Liver (tissue), 9 donors: ENCODE results near the gene POU6F2. TPM values are rescaled to one million over a fixed set of nuclear protein-coding genes. Genes with fewer than 3 reads are reported as not detected.

Experiments used
- DNase-seq: peaks from one replicate; pipeline ENCODE4 v3.0.0-alpha.2; 2017; ENCODE audit warnings: low spot score
- H3K27ac ChIP-seq, 2 donors: one replicate each; pipeline ENCODE4 v1.7.0; 2013; ENCODE audit warnings: inconsistent platforms in 2 of 2, low read length in 2 of 2, control low read depth in 1 of 2, low read depth in 1 of 2, mild to moderate bottlenecking in 1 of 2
- H3K27me3 ChIP-seq, 4 donors: one replicate each; pipeline versions ENCODE4 v1.6.1 to v1.7.0; 2013; ENCODE audit warnings: low read length in 3 of 4, inconsistent platforms in 1 of 4, mild to moderate bottlenecking in 1 of 4, moderate library complexity in 1 of 4; ENCODE audit not compliant: control insufficient read depth in 4 of 4, insufficient read depth in 4 of 4
- H3K36me3 ChIP-seq, 4 donors: one replicate each; pipeline versions ENCODE4 v1.6.1 to v1.7.0; 2013; ENCODE audit warnings: low read length in 3 of 4, mild to moderate bottlenecking in 3 of 4, low read depth in 1 of 4, moderate library complexity in 1 of 4; ENCODE audit not compliant: control insufficient read depth in 4 of 4, insufficient read depth in 3 of 4
- H3K4me1 ChIP-seq, 4 donors: one replicate each; pipeline versions ENCODE4 v1.6.1 to v1.7.0; 2013; ENCODE audit warnings: low read length in 3 of 4, mild to moderate bottlenecking in 3 of 4, moderate library complexity in 1 of 4; ENCODE audit not compliant: control insufficient read depth in 4 of 4, insufficient read depth in 4 of 4
- H3K4me3 ChIP-seq, 3 donors: one replicate each; pipeline versions ENCODE4 v1.6.1 to v1.7.0; 2013; ENCODE audit warnings: low read length in 3 of 3, control low read depth in 1 of 3, low read depth in 1 of 3, mild to moderate bottlenecking in 1 of 3
- H3K9ac ChIP-seq, 2 donors: one replicate each; pipeline ENCODE4 v1.7.0; 2013; ENCODE audit warnings: low read length in 2 of 2, mild to moderate bottlenecking in 2 of 2, moderate library complexity in 2 of 2, control low read depth in 1 of 2, low read depth in 1 of 2
- H3K9me3 ChIP-seq, 4 donors: one replicate each; pipeline versions ENCODE4 v1.6.1 to v1.7.0; 2013; ENCODE audit warnings: low read length in 3 of 4; ENCODE audit not compliant: control insufficient read depth in 4 of 4
- ATF3 ChIP-seq: IDR thresholded peaks from 2 replicates; pipeline ENCODE4 v1.6.1; 2016; ENCODE audit warnings: antibody characterized with exemption
- CTCF ChIP-seq: fragments of 150-350 bp; IDR thresholded peaks from 2 replicates; pipeline ENCODE4 v1.5.1; 2017; ENCODE audit warnings: improper control_type of control experiment, low read depth, low read length; ENCODE audit not compliant: missing input control
- EGR1 ChIP-seq, 2 donors: IDR thresholded peaks; 2 replicates each; pipeline ENCODE4 v1.6.1; 2016 to 2018; ENCODE audit warnings: antibody characterized with exemption in 2 of 2, low read depth in 2 of 2
- FOXA1 ChIP-seq: IDR thresholded peaks from 2 replicates; pipeline ENCODE4 v1.6.1; 2016; ENCODE audit warnings: antibody characterized with exemption
- FOXA2 ChIP-seq: IDR thresholded peaks from 2 replicates; pipeline ENCODE4 v1.6.1; 2016; ENCODE audit warnings: antibody characterized with exemption
- GABPA ChIP-seq, 2 donors: IDR thresholded peaks in 1 of 2; conservative IDR thresholded peaks in 1 of 2; 2 replicates each; pipeline ENCODE4 v1.6.1; 2016; ENCODE audit warnings: antibody characterized with exemption in 2 of 2, mild to moderate bottlenecking in 1 of 2, moderate library complexity in 1 of 2
- HNF4A ChIP-seq, 2 donors: conservative IDR thresholded peaks; 2 replicates each; pipeline ENCODE4 v1.6.1; 2016; ENCODE audit warnings: antibody characterized with exemption in 2 of 2, mild to moderate bottlenecking in 2 of 2
- HNF4G ChIP-seq: IDR thresholded peaks from 2 replicates; pipeline ENCODE4 v1.6.1; 2016; ENCODE audit warnings: antibody characterized with exemption
- JUND ChIP-seq, 2 donors: IDR thresholded peaks; 2 replicates each; pipeline ENCODE4 v1.6.1; 2016; ENCODE audit warnings: antibody characterized with exemption in 2 of 2
- NR2F2 ChIP-seq: IDR thresholded peaks from 2 replicates; pipeline ENCODE4 v1.6.1; 2016; ENCODE audit warnings: antibody characterized with exemption
- RAD21 ChIP-seq, 2 donors: IDR thresholded peaks; 2 replicates each; pipeline ENCODE4 v1.6.1; 2016; ENCODE audit warnings: antibody characterized with exemption in 2 of 2, mild to moderate bottlenecking in 2 of 2
- RXRA ChIP-seq, 2 donors: IDR thresholded peaks; 2 replicates each; pipeline ENCODE4 v1.6.1; 2017 to 2018; ENCODE audit warnings: antibody characterized with exemption in 2 of 2, mild to moderate bottlenecking in 1 of 2
- SP1 ChIP-seq: IDR thresholded peaks from 2 replicates; pipeline ENCODE4 v1.6.1; 2018; ENCODE audit warnings: antibody characterized with exemption, mild to moderate bottlenecking
- TAF1 ChIP-seq: conservative IDR thresholded peaks from 2 replicates; pipeline ENCODE4 v1.6.1; 2016; ENCODE audit warnings: antibody characterized with exemption, mild to moderate bottlenecking
- YY1 ChIP-seq: IDR thresholded peaks from 2 replicates; pipeline ENCODE4 v1.6.1; 2016; ENCODE audit warnings: antibody characterized with exemption, mild to moderate bottlenecking
- ZBTB33 ChIP-seq: IDR thresholded peaks from 2 replicates; pipeline ENCODE4 v1.6.1; 2016; ENCODE audit warnings: antibody characterized with exemption
- WGBS: extraction: QIAGEN DNeasy Blood & Tissue Kit; methylation state at CpG from one replicate; pipeline ENCODE4 v1.1.7; 2013; 5-methylcytosine and 5-hydroxymethylcytosine counted together
- polyA plus RNA-seq, 2 donors: library from polyadenylated mRNA; stranded (reverse) in 1 of 2; unstranded in 1 of 2; fragments of 200-250 nt in 1 of 2; fragments of >200 nt in 1 of 2; fragmentation: Nextera tagmentation in 1 of 2; extraction: Ambion mirVana in 1 of 2; gene quantifications; one replicate each; pipeline versions ENCODE4 v1.2.1 to v1.2.3, GENCODE V29; 2013 to 2015
- total RNA-seq, 2 donors: library from RNA; depleted of rRNA; stranded (reverse); fragments of >200 nt; gene quantifications; one replicate each; pipeline ENCODE4 v1.2.3, GENCODE V29; 2014
- TF ChIP-seq, protein P1 (sequence below): IDR thresholded peaks from 2 replicates; pipeline ENCODE4 v1.6.1; 2016; ENCODE audit warnings: antibody characterized with exemption
- TF ChIP-seq, protein P2 (sequence below): IDR thresholded peaks from 2 replicates; pipeline ENCODE4 v1.6.1; 2016; ENCODE audit warnings: antibody characterized with exemption, mild to moderate bottlenecking
- donor health status: healthy.
- donor health status: healthy.
- donor health status: healthy.
- donor health status: healthy.
- donor health status: healthy.

The POU6F2 gene
- total and polyA plus RNA-seq, 4 donors = under 0.01 to 0.24 (median 0.08) TPM; not detected in 1

DNA sequence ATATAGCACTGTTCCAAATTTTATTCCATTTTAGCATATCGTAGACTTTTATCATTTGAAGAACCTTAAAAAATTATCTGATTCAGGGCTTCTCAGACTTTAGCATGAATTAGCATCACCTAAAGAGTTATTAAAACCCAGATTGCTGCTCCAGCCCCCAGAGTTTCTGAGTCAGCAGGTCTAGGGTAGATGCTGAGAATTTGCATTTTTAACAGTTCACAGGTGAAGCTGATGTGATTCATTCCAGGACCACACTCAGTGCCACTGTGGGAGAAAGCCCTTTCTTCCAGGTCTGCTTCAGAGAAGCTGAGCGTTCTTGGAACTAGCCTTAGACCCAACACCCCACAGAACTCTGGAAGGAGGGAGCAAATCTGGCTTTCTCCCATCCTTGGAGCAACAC is 414.4 kb downstream of the POU6F2 start:
- Histone ChIP-seq H3K9ac (no peak overlapping the region), H3K27ac (no peak overlapping the region), H3K27me3 (peaks cover 0 to 3% (median 0%) of the 10 kb centered on the region in 4 donors), H3K9me3 (no peaks in the 10 kb centered on the region), H3K36me3 (no peaks in the 10 kb centered on the region), H3K4me1 (no peaks in the 10 kb centered on the region), H3K4me3 (no peak overlapping the region)
- TF ChIP-seq CTCF (no peak), EGR1 (IDR thresholded peaks at IDR 0.05; ENCODE audit: low read depth in 2 of 2) (no peak), SP1 (no peak), RXRA (IDR thresholded peaks at IDR 0.05) (no peak), FOXA2 (no peak), ZBTB33 (no peak), HNF4G (no peak), HNF4A (conservative IDR thresholded peaks at IDR 0.05) (no peak), JUND (IDR thresholded peaks at IDR 0.05) (no peak), NR2F2 (no peak), RAD21 (IDR thresholded peaks at IDR 0.05) (no peak), FOXA1 (no peak), TAF1 (no peak), ATF3 (no peak), GABPA (IDR thresholded peaks at IDR 0.05 in 1 of 2, conservative IDR thresholded peaks at IDR 0.05 in 1 of 2) (no peak), YY1 (no peak)
- TF ChIP-seq, protein P1, sequence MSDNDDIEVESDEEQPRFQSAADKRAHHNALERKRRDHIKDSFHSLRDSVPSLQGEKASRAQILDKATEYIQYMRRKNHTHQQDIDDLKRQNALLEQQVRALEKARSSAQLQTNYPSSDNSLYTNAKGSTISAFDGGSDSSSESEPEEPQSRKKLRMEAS = no peak
- TF ChIP-seq, protein P2, sequence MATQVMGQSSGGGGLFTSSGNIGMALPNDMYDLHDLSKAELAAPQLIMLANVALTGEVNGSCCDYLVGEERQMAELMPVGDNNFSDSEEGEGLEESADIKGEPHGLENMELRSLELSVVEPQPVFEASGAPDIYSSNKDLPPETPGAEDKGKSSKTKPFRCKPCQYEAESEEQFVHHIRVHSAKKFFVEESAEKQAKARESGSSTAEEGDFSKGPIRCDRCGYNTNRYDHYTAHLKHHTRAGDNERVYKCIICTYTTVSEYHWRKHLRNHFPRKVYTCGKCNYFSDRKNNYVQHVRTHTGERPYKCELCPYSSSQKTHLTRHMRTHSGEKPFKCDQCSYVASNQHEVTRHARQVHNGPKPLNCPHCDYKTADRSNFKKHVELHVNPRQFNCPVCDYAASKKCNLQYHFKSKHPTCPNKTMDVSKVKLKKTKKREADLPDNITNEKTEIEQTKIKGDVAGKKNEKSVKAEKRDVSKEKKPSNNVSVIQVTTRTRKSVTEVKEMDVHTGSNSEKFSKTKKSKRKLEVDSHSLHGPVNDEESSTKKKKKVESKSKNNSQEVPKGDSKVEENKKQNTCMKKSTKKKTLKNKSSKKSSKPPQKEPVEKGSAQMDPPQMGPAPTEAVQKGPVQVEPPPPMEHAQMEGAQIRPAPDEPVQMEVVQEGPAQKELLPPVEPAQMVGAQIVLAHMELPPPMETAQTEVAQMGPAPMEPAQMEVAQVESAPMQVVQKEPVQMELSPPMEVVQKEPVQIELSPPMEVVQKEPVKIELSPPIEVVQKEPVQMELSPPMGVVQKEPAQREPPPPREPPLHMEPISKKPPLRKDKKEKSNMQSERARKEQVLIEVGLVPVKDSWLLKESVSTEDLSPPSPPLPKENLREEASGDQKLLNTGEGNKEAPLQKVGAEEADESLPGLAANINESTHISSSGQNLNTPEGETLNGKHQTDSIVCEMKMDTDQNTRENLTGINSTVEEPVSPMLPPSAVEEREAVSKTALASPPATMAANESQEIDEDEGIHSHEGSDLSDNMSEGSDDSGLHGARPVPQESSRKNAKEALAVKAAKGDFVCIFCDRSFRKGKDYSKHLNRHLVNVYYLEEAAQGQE = no peak
- 85% methylated on average over 2 of the region's 2 CpGs for WGBS
- DNase-seq = no peak
